AG04449 (cell line): ENCODE data around the gene IGF1R.

Experiments used
- CTCF ChIA-PET: fragments of 350-600 bp; formaldehyde crosslinking; extraction: SDS; loops from one replicate; lab custom pipeline; 2021; ENCODE audit warnings: antibody characterized with exemption; lab: Yijun Ruan, JAX
- POLR2A ChIA-PET: fragments of 400-600, 350-600 bp; formaldehyde crosslinking; extraction: SDS; loops from one replicate; lab custom pipeline; 2020; ENCODE audit warnings: antibody characterized with exemption, inconsistent platforms; lab: Yijun Ruan, JAX
- DNase-seq: peaks from one replicate; pipeline ENCODE4 v3.0.0-alpha.2; 2010; ENCODE audit warnings: low read depth, low spot score
- H3K4me3 ChIP-seq: 2 replicates; pipeline ENCODE4 v1.5.1; 2011; ENCODE audit warnings: low read depth, mild to moderate bottlenecking, control low read depth, low read length
- TF ChIP-seq, protein P1 (sequence below): IDR thresholded peaks from one replicate; pipeline ENCODE4 v1.5.1; 2011; ENCODE audit warnings: mild to moderate bottlenecking, moderate library complexity, low read length, control low read depth, inconsistent platforms; ENCODE audit not compliant: insufficient read depth; ENCODE audit errors: missing control alignments

The IGF1R gene

GRCh38 chr15:98690272-98690950, 42.1 kb downstream of the IGF1R start:
- no peak overlapping the region for H3K4me3 ChIP-seq
- TF ChIP-seq, protein P1, sequence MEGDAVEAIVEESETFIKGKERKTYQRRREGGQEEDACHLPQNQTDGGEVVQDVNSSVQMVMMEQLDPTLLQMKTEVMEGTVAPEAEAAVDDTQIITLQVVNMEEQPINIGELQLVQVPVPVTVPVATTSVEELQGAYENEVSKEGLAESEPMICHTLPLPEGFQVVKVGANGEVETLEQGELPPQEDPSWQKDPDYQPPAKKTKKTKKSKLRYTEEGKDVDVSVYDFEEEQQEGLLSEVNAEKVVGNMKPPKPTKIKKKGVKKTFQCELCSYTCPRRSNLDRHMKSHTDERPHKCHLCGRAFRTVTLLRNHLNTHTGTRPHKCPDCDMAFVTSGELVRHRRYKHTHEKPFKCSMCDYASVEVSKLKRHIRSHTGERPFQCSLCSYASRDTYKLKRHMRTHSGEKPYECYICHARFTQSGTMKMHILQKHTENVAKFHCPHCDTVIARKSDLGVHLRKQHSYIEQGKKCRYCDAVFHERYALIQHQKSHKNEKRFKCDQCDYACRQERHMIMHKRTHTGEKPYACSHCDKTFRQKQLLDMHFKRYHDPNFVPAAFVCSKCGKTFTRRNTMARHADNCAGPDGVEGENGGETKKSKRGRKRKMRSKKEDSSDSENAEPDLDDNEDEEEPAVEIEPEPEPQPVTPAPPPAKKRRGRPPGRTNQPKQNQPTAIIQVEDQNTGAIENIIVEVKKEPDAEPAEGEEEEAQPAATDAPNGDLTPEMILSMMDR = no peak
- CTCF ChIA-PET = interaction anchor here (0.6 to 1.2 kb wide), 2 partner anchors 18 to 37 kb away, joined by 3 to 4 read pairs; no protein-coding TSS in a partner anchor
- no peak for DNase-seq
- POLR2A ChIA-PET = no interaction called here

DNA sequence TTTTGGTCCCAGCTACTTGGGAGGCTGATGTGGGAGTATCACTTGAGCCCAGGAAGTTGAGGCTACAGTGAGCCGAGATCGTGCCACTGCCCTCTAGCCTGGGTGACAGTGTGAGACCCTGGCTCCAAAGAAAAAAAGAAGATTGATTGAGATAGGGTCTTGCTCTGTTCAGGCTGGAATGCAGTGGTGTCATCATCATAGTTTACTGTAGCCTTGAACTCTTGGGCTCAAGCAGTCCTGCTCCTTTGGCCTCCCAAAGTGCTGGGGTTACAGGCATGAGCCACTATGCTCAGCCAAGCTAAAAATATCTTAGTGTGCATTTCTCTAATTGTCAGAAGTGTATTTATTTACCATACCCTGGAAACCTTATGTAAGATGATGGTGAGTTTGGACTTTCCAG, 43.9 kb downstream of the IGF1R start:
- ChIA-PET CTCF (interaction anchor here (1.4 to 1.6 kb wide), 2 partner anchors 11 to 173 kb away, joined by 4 to 5 read pairs; no protein-coding TSS in a partner anchor), POLR2A (interaction anchor here (0.8 kb wide), 1 partner anchor 208 kb away, joined by 3 read pairs; no protein-coding TSS in a partner anchor)
- DNase-seq = no peak
- no peak overlapping the region for H3K4me3 ChIP-seq
- TF ChIP-seq, protein P1 = no peak

GRCh38 chr15:98694161-98694560, 45.8 kb downstream of the IGF1R start:
- H3K4me3 ChIP-seq = no peak overlapping the region
- TF ChIP-seq, protein P1 = no peak
- ChIA-PET CTCF (no interaction called here), POLR2A (no interaction called here)
- DNase-seq = no peak

DNA sequence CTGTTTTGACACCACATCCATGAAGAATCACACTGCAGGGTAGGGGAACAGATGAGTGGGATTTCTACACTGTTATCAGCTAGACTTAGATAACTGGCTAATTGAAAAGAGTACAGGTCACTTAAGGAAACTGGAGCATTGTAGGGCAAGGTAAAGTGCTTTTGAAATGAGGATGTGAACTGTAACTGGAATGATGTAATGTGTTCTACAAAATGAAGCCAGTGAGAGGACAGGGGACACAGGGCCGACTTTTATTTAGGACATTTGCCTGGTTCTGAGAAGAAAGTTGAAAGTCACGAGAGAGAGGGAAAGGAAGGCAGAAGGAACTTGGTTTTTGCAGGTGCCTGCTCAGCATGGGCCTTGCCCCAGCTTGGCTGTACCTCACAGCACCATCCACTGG, 50.5 kb downstream of the IGF1R start:
- CTCF ChIA-PET = interaction anchor here (1.1 to 1.5 kb wide), 2 partner anchors 17 to 39 kb away, joined by 3 to 4 read pairs; no protein-coding TSS in a partner anchor
- POLR2A ChIA-PET = no interaction called here
- H3K4me3 ChIP-seq = no peak overlapping the region
- TF ChIP-seq, protein P1 = no peak
- DNase-seq = no peak

DNA sequence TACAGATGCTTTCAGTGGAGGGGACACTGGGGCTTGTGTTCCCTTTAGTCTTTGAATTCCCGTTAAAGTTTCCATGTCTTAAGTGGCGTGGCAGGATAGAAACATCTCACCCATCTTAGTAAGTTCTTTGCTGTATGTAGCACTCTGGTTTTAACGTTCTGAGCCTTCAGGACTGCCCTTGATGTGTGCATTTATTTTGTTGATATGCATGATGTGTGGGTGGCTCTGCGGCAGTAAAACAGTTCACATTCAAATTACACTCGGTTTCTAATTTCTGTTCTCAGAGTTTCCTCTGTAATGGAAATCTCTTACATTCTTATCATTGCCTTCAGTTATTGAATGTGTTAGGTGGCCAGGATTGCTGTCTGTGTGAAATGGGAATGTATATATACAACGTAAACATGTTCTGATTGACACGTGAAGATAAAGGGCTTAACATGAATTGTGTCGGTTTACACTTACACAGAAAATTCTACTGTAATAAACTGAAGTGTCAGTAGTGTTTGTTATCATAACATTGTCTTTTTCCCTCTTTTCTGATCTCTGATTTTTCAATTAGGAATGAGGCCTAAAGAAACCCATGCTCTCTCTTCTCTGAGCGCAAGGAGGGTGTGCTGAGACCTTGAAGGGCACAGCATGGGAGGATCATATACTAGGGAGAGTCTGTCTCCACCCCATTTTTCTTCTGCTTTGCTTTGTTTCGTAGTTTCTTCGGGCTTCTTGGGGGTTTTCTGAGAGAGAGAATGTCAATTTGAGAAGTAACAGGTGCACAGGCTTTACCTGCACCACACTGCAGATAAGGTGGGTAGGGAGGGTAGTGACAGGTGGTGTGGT, 51.5 kb downstream of the IGF1R start:
- no peak overlapping the region for H3K4me3 ChIP-seq
- ChIA-PET POLR2A (no interaction called here), CTCF (interaction anchor here (1.5 kb wide), 1 partner anchor 40 kb away, joined by 4 read pairs; no protein-coding TSS in a partner anchor)
- TF ChIP-seq, protein P1 = no peak
- no peak for DNase-seq

GRCh38 chr15:98700519-98700918, 52.2 kb downstream of the IGF1R start:
- no peak overlapping the region for H3K4me3 ChIP-seq
- TF ChIP-seq, protein P1 = no peak
- ChIA-PET CTCF (no interaction called here), POLR2A (no interaction called here)
- no peak for DNase-seq
